Measurements from ENCODE around the gene GRK5.

- no peak for TF ChIP-seq HMGXB4 (CRISPR knock-in tag; IDR thresholded peaks at IDR 0.05)
- TF ChIP-seq CTCF (IDR thresholded peaks at IDR 0.05), result no peak
- TF ChIP-seq ATF3 (CRISPR knock-in tag; conservative IDR thresholded peaks at IDR 0.05), result no peak
- TF ChIP-seq PREB (CRISPR knock-in tag; IDR thresholded peaks at IDR 0.05; ENCODE audit: borderline replicate concordance), result no peak
- no peak for TF ChIP-seq NR3C1 (CRISPR knock-in tag; conservative IDR thresholded peaks at IDR 0.05; ENCODE audit: low read depth)
- TF ChIP-seq ZNF317 (CRISPR knock-in tag; IDR thresholded peaks at IDR 0.05; ENCODE audit: borderline replicate concordance, low read depth), result no peak
- TF ChIP-seq E2F4 (CRISPR knock-in tag; IDR thresholded peaks at IDR 0.05; ENCODE audit: borderline replicate concordance, low read depth), result no peak
Observed at GRCh38 chr10:119222537-119222936, 15.2 kb downstream of the GRK5 start.
